Kasumi-1 (cell line): Measurements from ENCODE around the gene ADGRL3.
A peak's percentile ranks its signal among the peaks of the same experiment; 100 is the strongest.
"Not testable (repeated sequence)": the region's sequence is repeated elsewhere in the genome, so short reads cannot be mapped to it uniquely, and the experiment has no call there.

Experiments
- DNase-seq, 2 experiments: peaks; one replicate each; lab custom pipeline; 2025; lab: John Stamatoyannopoulos, UW

Gene ADGRL3

GRCh38 chr4:61911313-61911756, 711.2 kb downstream of the ADGRL3 start:
- no peak for DNase-seq

- DNase-seq, result no peak
Measured at GRCh38 chr4:61913619-61914018, 713.5 kb downstream of the ADGRL3 start.

GRCh38 chr4:61915501-61915900, 715.4 kb downstream of the ADGRL3 start:
- no peak for DNase-seq

- DNase-seq, result no peak
Measured at GRCh38 chr4:61918507-61918906, 718.4 kb downstream of the ADGRL3 start.

GRCh38 chr4:61918987-61919386, 718.9 kb downstream of the ADGRL3 start:
- no peak for DNase-seq

GRCh38 chr4:61919561-61919960, 719.4 kb downstream of the ADGRL3 start:
- no peak for DNase-seq

- no peak for DNase-seq
Measured at GRCh38 chr4:61921920-61922319, 721.8 kb downstream of the ADGRL3 start.

GRCh38 chr4:61922766-61923165, 722.6 kb downstream of the ADGRL3 start:
- DNase-seq, result no peak

GRCh38 chr4:61923179-61923578, 723.1 kb downstream of the ADGRL3 start:
- DNase-seq, result no peak

GRCh38 chr4:61924131-61924530, 724.0 kb downstream of the ADGRL3 start:
- peak; percentile 4 to 10 for DNase-seq

GRCh38 chr4:61933527-61933926, 733.4 kb downstream of the ADGRL3 start:
- no peak for DNase-seq

- DNase-seq, result no peak
Measured at GRCh38 chr4:61934198-61934597, 734.1 kb downstream of the ADGRL3 start.

GRCh38 chr4:61938250-61938846, 738.2 kb downstream of the ADGRL3 start:
- DNase-seq, result peak; percentile 19 to 36

- DNase-seq, result no peak
Measured at GRCh38 chr4:61950625-61951024, 750.5 kb downstream of the ADGRL3 start.

GRCh38 chr4:61953386-61953785, 753.3 kb downstream of the ADGRL3 start:
- no peak for DNase-seq

- DNase-seq, result no peak
Measured at GRCh38 chr4:61958591-61958990, 758.5 kb downstream of the ADGRL3 start.

- no peak for DNase-seq
Measured at GRCh38 chr4:61959087-61959486, 759.0 kb downstream of the ADGRL3 start.

- DNase-seq, result no peak
Measured at GRCh38 chr4:61984260-61984909, 784.3 kb downstream of the ADGRL3 start.

- DNase-seq, result no peak
Measured at GRCh38 chr4:61985426-61985825, 785.3 kb downstream of the ADGRL3 start.

GRCh38 chr4:61986929-61987328, 786.8 kb downstream of the ADGRL3 start:
- not testable (repeated sequence) for DNase-seq

- DNase-seq, result no peak
Measured at GRCh38 chr4:61992351-61992750, 792.2 kb downstream of the ADGRL3 start.

- DNase-seq, result no peak
Measured at GRCh38 chr4:61994036-61994435, 793.9 kb downstream of the ADGRL3 start.

- DNase-seq, result no peak
Measured at GRCh38 chr4:61995717-61996340, 795.7 kb downstream of the ADGRL3 start.
